K562 treated with DMSO at 1 percent for 12 hours (cell line): ENCODE measurements around the gene ASIP. TPM values are rescaled to one million over a fixed set of nuclear protein-coding genes. Genes with fewer than 3 reads are reported as not detected.

Experiments
- total RNA-seq: library from RNA; unstranded; fragments of 300-600 nt; gene quantifications from 2 replicates; pipeline ENCODE4 v1.2.3, GENCODE V29; 2022; ENCODE audit not compliant: insufficient read depth

The ASIP gene
- total RNA-seq = not detected in 2 replicates

DNA sequence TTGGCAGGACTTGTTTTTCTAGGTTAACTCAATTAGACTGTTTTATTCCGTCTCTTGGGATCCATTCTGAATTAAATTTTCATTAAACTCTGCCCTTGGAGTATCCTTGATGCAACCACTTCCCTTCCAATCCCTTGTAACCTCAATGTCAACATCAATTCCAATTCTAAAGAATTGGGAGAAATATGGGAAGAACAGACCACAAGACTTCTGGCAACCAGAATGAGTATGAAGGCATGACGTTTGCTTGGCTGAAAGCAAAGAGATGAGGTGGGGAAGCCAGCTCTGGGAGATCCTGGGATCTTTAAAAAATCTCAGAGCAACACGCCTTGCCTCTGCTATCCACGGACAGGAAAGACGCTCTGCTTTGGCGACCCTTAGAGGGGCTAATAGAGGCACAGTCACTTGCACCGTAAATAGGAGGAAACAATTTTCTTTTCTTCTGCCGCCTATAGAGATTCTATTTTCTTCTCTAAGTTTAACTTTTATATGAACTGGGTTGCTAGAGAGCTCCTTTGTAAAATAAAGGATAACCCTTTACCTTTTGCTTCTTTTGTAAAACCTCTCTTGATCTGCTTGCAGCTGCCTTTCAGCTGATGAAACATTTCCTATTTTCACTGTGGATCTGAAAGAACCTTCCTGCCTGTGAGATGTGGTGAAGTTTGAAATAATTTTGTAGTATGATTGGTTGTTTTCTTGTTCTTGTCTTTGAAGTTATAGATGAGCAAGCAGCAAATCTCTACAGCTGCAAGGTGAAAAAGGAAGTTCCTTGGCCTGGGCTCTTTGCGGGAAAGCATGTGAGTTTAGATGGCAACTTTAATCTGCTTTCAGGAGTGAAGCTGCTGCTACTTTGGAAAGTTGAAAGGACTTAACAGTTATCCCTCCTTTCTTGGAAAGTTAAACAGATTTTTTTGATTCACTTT, at the start of gene ASIP:
TSS of gene ASIP (plus strand) at position 731 of the 923 bp plus-strand sequence. CDS start 18,952 bp downstream, outside the sequence.

DNA sequence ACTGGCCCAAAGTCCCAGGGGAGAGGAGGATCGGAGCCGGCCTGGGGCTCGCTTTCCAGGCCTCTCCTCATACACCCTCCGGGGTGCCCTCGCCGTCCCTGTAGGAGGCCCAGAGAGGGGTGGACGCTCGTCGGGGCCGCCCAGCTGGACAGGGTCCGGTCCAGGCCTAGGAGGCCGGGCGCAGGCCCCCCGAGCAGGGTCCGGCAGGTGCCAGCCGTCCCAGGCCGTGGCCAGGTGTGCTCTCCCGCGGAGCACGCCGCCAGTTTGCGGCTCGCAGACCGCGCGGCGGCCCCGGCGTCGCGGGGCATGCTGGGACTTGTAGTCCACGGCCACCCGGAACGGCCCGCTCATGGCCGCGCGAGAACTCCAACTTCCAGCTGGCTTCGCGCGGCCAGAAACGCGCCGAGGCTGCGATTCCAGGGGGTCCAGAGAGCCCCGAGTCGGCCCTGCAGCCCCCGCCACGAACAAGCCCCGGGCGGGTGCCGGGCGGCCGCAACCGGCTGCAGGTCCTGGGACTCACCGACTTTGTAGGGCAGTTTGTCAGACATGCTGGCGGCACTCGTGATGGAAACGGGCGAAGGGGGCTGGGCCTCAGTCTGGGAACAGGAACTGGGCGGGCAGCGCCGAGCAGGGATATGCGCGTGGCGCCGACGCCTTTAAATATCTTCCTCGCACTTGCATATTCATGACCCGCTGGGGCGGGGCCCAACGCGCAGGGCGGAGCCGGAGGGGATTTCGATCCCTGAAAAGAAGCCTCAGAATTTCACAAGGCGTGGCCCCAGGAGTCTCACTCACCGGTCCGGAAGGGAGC, 61.7 kb downstream of the ASIP start, which contains the start of gene AHCY:
TSS of gene AHCY (minus strand) at position 633 of the 811 bp plus-strand sequence. CDS start at position 548, 85 bp downstream.

Other genes with a start within 250 kb of the ASIP start
- 239 and 265 TPM in 2 replicates for gene RALY, start 247.5 kb upstream of the ASIP start, total RNA-seq
- 129 and 143 TPM in 2 replicates for gene EIF2S2, start 129.2 kb upstream of the ASIP start, total RNA-seq
- 212 and 244 TPM in 2 replicates for gene AHCY, start 61.9 kb downstream of the ASIP start, total RNA-seq
- gene ITCH, start 121.8 kb downstream of the ASIP start, total RNA-seq = 6.0 and 30.0 TPM in 2 replicates